Effector memory CD8-positive, alpha-beta T cell (primary cell): ENCODE measurements around the gene ESPNL.

ENCODE experiments used
- ATAC-seq: fragments of 150-1000 bp; cut with Tn5 transposase; replicated peaks from 2 replicates; pipeline ENCODE4 v1.10.0; 2021; ENCODE audit warnings: mild to moderate bottlenecking, moderate library complexity
- DNase-seq, 3 experiments: peaks; one replicate each; pipeline ENCODE4 v3.0.0; 2021
- H3K27ac Mint-ChIP-seq, 2 donors: one replicate each; pipeline ENCODE4 v1.8.0; 2022; ENCODE audit warnings: mild to moderate bottlenecking in 2 of 2, mixed read lengths in 2 of 2, moderate library complexity in 2 of 2
- H3K27me3 Mint-ChIP-seq, 2 donors: one replicate each; pipeline ENCODE4 v1.8.0; 2022; ENCODE audit warnings: mixed read lengths in 2 of 2
- H3K36me3 Mint-ChIP-seq: one replicate; pipeline ENCODE4 v1.8.0; 2022; ENCODE audit warnings: mild to moderate bottlenecking, moderate library complexity, mixed read lengths; ENCODE audit not compliant: insufficient read depth
- H3K4me1 Mint-ChIP-seq, 2 donors: one replicate each; pipeline ENCODE4 v1.8.0; 2022; ENCODE audit warnings: low read depth in 2 of 2, mixed read lengths in 2 of 2
- H3K4me3 Mint-ChIP-seq, 2 donors: one replicate each; pipeline ENCODE4 v1.8.0; 2022; ENCODE audit warnings: mild to moderate bottlenecking in 2 of 2, mixed read lengths in 2 of 2, moderate library complexity in 2 of 2
- H3K9me3 Mint-ChIP-seq, 2 donors: one replicate each; pipeline ENCODE4 v1.8.0; 2022; ENCODE audit warnings: mixed read lengths in 2 of 2

Gene ESPNL

DNA sequence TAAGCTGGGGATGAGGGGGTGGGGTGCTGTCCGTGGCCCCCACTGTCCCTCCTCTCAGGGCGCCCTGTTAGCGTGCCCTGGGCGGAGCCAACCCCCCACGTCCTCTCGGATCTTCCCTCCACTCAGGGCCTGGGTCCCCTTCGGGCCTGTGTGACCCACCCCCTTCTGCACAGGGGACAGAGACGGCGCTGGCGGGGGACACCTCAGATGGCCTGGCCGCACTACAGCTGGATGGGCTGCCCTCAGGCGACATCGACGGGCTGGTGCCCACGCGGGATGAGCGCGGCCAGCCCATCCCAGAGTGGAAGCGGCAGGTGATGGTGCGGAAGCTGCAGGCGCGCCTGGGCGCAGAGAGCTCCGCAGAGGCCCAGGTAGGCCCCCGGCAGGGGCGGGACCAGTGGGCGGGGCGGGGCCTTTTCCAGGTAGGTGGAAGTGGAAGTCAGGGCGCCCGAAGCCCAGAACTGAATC is 28.4 kb downstream of the ESPNL start:
- H3K4me3 Mint-ChIP-seq: no peak overlapping the region
- ATAC-seq (no peak), DNase-seq (no peak)
- H3K27ac Mint-ChIP-seq: no peak overlapping the region
- peaks cover 0 to 2% of the 10 kb centered on the region in 2 donors for H3K27me3 Mint-ChIP-seq
- no peaks in the 10 kb centered on the region for H3K4me1 Mint-ChIP-seq
- no peaks in the 10 kb centered on the region for H3K9me3 Mint-ChIP-seq
- no peaks in the 10 kb centered on the region for H3K36me3 Mint-ChIP-seq

DNA sequence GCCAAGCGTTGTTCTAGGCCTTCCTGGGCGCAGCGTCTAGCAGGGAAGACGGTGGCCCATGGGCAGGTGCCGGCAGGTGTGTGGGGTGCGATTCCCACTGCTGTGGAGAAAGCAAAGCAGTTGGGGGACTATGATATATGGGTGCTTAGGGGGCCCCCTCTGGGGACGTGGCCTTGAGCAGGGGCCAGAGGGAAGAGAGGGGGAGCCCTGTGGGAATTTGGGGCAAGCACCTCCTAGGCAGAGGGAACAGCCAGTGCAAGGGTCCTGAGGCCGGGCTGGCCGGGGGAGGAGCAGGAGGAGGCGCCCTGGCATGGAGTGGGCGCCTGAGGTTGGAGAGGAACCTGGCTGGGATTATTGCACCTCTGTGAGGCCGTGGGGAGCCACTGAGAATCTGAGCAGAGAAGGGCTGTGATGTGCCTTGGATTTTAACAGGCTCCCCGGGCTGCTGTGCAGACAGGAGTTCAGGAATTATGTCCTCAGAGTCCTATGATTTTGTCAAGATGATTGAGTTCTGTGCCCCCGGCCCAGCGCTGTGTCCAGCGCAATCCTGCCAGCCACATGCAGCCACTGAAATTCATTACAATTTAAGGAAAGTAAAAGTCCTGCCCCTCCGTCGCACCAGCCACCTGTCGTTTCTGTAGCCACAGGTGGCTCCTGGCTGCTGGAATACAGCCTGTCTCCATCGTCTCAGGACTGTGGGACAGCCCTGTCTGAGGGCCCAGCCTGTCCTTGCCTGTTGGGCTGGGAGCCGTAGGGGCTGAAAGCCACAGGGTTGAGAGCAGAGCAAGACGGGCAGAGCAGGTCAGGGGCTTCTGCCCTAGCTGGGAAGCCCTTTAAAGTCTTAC is 29.2 kb downstream of the ESPNL start:
- H3K27ac Mint-ChIP-seq: no peak overlapping the region
- no peak overlapping the region for H3K4me3 Mint-ChIP-seq
- no peaks in the 10 kb centered on the region for H3K36me3 Mint-ChIP-seq
- H3K9me3 Mint-ChIP-seq: no peaks in the 10 kb centered on the region
- no peaks in the 10 kb centered on the region for H3K4me1 Mint-ChIP-seq
- ATAC-seq: no peak
- H3K27me3 Mint-ChIP-seq: peaks cover 0 to 8% of the 10 kb centered on the region in 2 donors
- no peak for DNase-seq

DNA sequence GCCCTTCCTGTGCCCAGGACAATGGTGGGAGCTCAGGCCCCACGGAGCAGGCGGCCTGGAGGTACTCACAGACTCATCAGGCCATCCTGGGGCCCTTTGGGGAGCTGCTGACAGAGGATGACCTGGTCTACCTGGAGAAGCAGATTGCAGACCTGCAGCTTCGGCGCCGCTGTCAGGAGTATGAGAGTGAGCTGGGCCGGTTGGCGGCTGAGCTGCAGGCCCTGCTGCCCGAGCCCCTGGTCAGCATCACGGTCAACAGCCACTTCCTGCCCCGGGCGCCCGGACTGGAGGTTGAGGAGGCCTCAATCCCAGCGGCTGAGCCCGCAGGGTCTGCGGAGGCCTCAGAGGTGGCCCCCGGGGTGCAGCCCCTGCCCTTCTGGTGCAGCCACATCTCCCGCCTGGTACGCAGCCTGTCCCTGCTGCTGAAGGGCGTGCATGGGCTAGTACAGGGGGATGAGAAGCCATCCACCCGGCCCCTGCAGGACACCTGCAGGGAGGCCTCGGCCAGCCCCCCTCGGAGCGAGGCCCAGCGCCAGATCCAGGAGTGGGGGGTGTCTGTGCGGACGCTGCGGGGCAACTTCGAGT is 30.1 kb downstream of the ESPNL start:
- Mint-ChIP-seq H3K9me3 (no peaks in the 10 kb centered on the region), H3K4me1 (no peaks in the 10 kb centered on the region), H3K4me3 (no peak overlapping the region), H3K27ac (no peak overlapping the region), H3K27me3 (peaks cover 0 to 8% of the 10 kb centered on the region in 2 donors), H3K36me3 (no peaks in the 10 kb centered on the region)
- DNase-seq: no peak
- no peak for ATAC-seq

DNA sequence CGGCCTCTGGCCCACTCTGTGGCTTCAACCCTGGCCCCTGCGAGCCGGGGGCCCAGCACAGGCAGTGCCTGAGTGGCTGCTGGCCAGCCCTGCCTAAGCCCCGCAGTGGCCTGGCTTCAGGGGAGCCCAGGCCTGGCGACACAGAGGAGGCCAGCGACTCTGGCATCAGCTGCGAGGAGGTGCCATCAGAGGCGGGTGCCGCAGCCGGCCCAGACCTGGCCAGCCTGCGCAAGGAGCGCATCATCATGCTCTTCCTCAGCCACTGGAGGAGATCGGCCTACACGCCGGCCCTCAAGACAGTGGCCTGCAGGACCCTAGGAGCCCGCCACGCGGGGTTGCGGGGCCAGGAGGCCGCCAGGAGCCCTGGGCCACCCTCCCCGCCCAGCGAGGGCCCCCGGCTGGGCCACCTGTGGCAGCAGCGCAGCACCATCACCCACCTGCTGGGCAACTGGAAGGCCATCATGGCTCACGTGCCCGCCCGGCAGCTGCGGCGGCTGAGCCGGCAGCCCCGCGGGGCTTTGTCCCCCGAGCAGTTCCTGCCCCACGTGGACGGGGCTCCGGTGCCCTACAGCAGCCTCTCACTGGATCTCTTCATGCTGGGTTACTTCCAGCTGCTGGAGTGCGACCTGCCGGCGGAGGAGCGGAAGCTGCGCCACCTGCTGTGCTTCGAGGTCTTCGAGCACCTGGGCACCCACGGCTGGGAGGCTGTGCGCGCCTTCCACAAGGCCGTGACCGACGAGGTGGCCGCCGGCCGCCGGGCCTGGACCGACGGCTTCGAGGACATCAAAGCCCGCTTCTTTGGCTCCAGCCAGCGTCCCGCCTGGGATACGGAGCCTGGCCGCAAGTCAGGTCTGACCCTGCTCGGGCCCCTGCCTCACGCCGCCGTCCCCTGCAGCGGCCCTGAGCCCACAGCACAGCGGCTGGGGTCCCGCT is 30.8 kb downstream of the ESPNL start:
- ATAC-seq (no peak), DNase-seq (no peak)
- Mint-ChIP-seq H3K4me1 (no peaks in the 10 kb centered on the region), H3K36me3 (no peaks in the 10 kb centered on the region), H3K27ac (no peak overlapping the region), H3K27me3 (peaks cover 0 to 8% of the 10 kb centered on the region in 2 donors), H3K4me3 (no peak overlapping the region), H3K9me3 (no peaks in the 10 kb centered on the region)

DNA sequence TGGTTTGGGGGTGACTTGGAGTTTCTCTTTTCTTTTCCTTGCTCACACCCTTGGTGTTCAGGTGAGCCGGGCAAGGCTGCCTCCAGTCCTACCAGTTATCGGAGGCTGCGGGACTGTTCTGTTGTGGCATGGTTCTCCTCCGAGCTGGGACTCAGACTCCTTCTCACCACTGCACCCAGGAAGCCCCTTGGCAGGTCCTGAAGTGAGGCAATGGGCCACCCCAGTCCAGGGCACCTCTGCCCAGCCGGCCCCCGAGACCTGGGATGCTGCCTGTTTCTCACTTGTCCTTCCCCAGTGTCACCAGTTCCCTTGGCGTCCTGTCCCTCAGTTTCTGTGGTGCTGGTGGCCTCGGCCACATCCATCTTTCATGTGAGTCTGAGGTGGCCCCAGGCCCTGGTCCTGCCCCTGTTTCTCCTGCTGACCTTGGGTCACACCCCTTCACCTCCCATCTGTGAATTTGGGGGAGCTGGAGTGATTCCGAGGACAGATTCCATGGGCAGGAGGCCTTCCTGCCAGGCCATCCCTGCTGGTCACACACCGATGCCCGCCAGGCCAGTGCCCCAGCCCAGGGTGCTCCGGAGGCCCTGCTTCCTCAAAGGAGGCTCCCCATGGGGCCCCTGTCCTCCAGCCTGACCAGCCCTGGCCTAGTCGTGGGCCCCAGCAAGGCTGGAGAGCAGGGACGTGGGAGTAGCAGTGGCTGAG is 31.8 kb downstream of the ESPNL start:
- DNase-seq (no peak), ATAC-seq (no peak)
- H3K9me3 Mint-ChIP-seq: no peaks in the 10 kb centered on the region
- H3K27ac Mint-ChIP-seq: peak overlapping the region in 1 of 2 donors; percentile 32
- H3K4me1 Mint-ChIP-seq: no peaks in the 10 kb centered on the region
- H3K27me3 Mint-ChIP-seq: peaks cover 0 to 8% of the 10 kb centered on the region in 2 donors
- no peaks in the 10 kb centered on the region for H3K36me3 Mint-ChIP-seq
- no peak overlapping the region for H3K4me3 Mint-ChIP-seq

DNA sequence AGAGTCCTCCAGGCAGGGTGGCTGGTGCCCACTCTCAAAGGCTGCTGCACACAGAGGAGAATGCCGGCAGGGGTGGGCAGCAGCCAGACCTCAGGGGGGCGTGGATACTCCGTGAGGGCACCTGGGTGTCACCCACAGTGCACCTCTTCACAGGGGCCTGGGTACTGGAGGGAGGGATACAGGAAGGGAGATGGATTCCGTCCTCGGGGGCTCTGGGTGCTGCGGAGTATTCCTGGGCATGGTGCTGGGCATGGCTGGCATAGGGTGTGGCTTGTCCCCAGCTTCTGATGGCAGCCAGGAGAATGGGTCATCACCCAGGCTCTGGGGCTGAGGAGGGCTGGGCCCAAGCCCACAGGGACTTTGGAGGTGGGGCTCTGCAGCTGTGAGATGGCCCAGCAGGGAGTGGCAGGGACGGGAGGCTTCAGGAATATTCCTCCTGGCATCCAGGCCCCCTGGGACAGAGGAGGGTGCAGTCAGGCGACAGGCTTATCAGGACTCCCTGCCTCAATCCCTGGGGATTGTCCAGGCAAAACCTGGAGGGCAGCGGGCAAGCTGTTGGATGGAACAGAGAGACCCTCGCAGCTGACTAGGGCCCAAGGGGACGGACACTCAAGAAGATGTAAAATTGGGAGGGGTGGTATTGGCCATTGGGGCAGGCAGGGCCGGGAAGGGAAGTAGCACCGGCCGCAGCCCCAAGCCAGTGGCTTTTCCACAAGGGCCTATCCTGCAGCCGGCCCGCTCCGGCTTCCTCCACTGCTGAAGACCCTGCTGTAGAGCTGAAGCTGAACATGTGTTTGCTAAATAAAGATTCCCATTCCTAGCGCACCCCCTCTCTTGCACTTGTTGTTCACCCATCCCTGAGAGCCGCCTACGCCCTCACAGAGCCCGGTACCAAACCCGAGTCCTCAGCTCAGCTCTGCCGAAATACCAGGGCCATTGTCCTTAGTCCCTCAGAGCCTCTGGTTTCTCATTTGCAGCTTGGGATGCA is 32.6 kb downstream of the ESPNL start:
- peaks cover 0 to 8% of the 10 kb centered on the region in 2 donors for H3K27me3 Mint-ChIP-seq
- H3K9me3 Mint-ChIP-seq: no peaks in the 10 kb centered on the region
- no peak overlapping the region for H3K4me3 Mint-ChIP-seq
- peak overlapping the region in 1 of 2 donors; percentile 32 for H3K27ac Mint-ChIP-seq
- ATAC-seq: no peak
- H3K36me3 Mint-ChIP-seq: no peaks in the 10 kb centered on the region
- no peaks in the 10 kb centered on the region for H3K4me1 Mint-ChIP-seq
- DNase-seq: no peak

DNA sequence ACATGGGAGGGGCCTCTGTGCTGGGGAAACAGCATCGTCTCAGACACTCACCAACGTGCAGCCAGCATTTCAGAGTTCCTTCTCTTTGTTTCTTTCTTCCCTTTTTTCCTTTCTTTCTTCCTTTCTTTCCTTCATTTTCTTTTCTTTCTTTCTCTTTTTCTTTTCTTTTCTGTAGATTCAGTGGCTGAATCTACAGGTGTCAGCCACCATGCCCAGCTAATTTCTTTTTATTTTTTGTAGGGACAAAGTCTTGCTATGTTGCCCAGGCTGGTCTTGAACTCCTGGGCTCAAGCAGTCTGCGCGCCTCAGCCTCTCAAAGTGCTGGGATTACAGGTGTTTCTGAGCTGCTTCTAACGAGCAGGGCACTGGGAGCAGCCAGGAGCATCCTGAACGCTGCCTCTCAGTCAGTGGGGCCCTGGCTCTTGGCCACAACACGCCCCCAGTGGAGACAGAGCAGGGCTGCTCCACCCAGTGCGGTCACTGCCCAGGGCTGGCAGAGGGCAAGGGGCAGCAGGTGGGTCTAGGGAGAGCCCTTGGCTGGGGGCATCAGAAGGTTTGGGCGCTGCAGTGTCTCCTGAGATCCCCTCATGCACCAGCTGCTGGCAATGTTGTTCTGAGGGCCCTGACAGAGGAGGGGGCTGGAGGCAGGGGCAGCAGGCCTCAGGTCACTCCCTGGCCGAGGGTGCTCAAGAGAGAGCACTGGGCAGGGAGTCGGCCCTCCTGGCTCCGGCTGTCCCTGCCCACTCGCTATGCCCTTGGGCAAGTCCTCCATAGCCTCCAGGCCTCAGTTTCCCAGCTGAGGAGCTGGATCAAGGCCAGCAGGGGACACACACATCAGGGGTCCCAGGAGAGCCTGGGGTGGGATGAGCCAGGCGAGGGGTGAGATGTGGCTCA is 33.6 kb downstream of the ESPNL start:
- Mint-ChIP-seq H3K36me3 (no peaks in the 10 kb centered on the region), H3K27ac (no peak overlapping the region), H3K4me3 (no peak overlapping the region), H3K4me1 (no peaks in the 10 kb centered on the region), H3K9me3 (no peaks in the 10 kb centered on the region), H3K27me3 (peaks cover 0 to 8% of the 10 kb centered on the region in 2 donors)
- DNase-seq (no peak), ATAC-seq (no peak)

DNA sequence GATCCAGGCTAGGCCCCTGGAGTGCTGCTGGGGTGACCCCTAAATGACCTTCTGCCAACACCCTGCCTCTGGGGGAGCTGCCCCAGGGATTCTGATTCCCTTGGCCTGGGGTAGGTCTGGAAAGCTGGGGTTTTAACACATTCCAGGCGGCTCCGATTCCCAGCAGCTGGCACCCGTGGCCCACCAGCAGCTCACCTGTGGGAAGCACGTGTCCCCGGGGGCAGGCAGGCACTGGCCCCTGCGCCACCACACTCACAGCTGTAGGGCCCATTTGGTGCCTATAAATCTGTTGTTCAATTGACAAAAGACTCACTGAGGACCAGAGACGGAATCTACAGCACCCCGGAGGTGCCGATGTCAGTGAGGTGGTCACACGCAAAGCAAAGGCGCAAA is 34.2 kb downstream of the ESPNL start:
- Mint-ChIP-seq H3K4me3 (no peak overlapping the region), H3K27ac (no peak overlapping the region), H3K9me3 (no peaks in the 10 kb centered on the region), H3K27me3 (peaks cover 0 to 8% of the 10 kb centered on the region in 2 donors), H3K4me1 (no peaks in the 10 kb centered on the region), H3K36me3 (no peaks in the 10 kb centered on the region)
- ATAC-seq (no peak), DNase-seq (no peak)

DNA sequence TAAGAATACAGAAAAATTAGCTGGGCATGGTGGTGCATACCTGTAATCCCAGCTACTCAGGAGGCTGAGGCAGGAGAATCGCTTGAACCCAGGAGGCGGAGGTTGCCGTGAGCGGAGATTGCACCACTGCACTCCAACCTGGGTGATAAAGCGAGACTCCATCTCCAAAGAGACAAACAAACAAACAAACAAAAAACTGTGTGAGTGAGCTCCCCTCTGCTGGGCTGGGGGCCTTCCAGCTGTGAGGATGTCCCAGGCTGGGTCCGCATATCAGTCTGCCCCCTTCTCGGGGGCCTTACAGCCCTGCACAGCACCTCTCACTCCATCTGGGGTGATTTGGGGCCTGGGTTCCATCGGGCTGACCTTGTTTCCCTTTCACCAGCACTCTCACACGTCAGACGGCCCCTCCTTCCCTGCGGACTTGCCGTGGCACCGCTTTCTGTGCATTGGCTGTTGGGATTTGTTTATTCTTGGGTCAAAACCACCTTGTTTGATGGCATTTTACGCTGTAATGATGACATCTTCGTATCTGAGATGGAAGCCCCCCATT is 35.5 kb downstream of the ESPNL start:
- no peak overlapping the region for H3K27ac Mint-ChIP-seq
- ATAC-seq (no peak), DNase-seq (no peak)
- H3K4me3 Mint-ChIP-seq: no peak overlapping the region
- H3K4me1 Mint-ChIP-seq: no peaks in the 10 kb centered on the region
- H3K9me3 Mint-ChIP-seq: no peaks in the 10 kb centered on the region
- no peaks in the 10 kb centered on the region for H3K36me3 Mint-ChIP-seq
- peaks cover 0 to 8% of the 10 kb centered on the region in 2 donors for H3K27me3 Mint-ChIP-seq

DNA sequence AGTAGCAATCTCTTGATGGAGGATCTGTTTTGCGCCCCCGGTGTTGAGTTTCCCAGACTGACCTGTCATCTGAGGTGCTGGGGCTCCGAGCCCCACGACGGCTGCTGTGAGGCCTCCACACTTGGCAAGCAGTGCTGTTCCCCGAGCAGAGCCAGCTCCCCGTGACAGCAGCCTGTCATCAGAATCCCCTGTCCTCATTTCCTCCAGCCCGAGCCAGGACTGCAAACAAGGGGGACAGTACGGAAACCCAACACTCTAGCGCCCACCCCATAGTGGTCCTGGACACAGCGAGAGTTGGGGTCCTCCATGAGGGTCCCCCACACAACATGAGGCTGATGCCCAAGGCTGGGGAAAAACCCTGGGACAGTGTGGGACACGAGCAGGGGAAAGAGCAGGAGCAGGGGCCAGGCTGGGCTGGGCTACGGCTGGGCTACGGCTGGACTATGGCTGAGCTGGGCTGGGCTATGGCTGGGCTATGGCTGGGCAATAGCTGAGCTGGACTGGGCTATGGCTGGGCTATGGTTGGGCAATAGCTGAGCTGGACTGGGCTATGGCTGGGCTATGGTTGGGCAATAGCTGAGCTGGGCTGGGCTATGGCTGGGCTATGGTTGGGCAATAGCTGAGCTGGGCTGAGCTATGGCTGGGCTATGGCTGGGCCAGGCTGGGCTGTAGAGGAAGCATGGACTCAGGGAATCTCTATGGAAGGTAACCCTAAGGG is 36.8 kb downstream of the ESPNL start:
- no peak for ATAC-seq
- peaks cover 0 to 8% of the 10 kb centered on the region in 2 donors for H3K27me3 Mint-ChIP-seq

DNA sequence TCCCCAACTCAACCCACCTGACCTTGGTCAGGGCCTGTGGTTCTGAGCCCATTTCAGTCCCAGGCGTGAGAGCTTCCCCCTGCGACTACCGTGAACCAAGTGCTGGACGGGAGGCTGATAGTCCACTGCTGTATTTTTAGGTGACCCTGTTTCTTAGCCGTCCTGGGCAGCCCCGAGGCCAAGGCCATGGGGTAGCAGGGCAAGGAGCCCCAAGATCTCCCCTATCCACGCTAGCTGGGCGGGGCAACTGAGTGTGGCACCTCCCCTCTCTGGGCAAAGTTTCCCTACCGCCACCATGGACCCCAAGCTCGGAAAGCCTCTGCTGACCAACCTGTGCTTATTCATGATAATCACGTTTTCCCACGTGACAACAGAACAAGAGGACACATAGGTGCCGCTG is 37.7 kb downstream of the ESPNL start:
- DNase-seq: no peak
- no peaks in the 10 kb centered on the region for H3K36me3 Mint-ChIP-seq

More for the DNA sequence above, 36.8 kb downstream of the ESPNL start:
- H3K36me3 Mint-ChIP-seq: no peaks in the 10 kb centered on the region
- no peaks in the 10 kb centered on the region for H3K9me3 Mint-ChIP-seq
- H3K4me1 Mint-ChIP-seq: peaks cover 6 to 7% of the 10 kb centered on the region in 2 donors
- DNase-seq: no peak
- H3K4me3 Mint-ChIP-seq: no peak overlapping the region
- H3K27ac Mint-ChIP-seq: no peak overlapping the region

More for the DNA sequence above, 37.7 kb downstream of the ESPNL start:
- Mint-ChIP-seq H3K27me3 (peaks cover 0 to 8% of the 10 kb centered on the region in 2 donors), H3K9me3 (no peaks in the 10 kb centered on the region), H3K4me3 (no peak overlapping the region), H3K27ac (no peak overlapping the region), H3K4me1 (peaks cover 6 to 8% of the 10 kb centered on the region in 2 donors)
- ATAC-seq: no peak
